ENCODE results near the gene LCP2. TPM values are rescaled to one million over a fixed set of nuclear protein-coding genes. Genes with fewer than 3 reads are reported as not detected.

The LCP2 gene
- polyA plus RNA-seq, 3 donors = 52.0 to 177 (median 89.5) TPM

GRCh38 chr5:170233358-170233892, 64.2 kb downstream of the LCP2 start:
- intact Hi-C loops (cut with micrococcal nuclease) = no loop called here
- no peaks in the 10 kb centered on the region for H3K79me2 ChIP-seq (ENCODE audit: insufficient read depth, low read length)
- Mint-ChIP-seq H3K9me3 (peaks cover 0 to 2% (median 0%) of the 10 kb centered on the region in 7 donors), H3K27me3 (ENCODE audit: low read depth in 3 of 3) (no peaks in the 10 kb centered on the region), H3K4me1 (no peaks in the 10 kb centered on the region), H3K27ac (no peak overlapping the region), H3K36me3 (peaks cover 8 to 13% of the 10 kb centered on the region in 2 donors), H3K4me3 (no peak overlapping the region)
- WGBS (ENCODE audit: insufficient coverage) = 98% methylated on average over 16 of the region's 18 CpGs
- H3K4me2 ChIP-seq (replicated peaks; ENCODE audit: extremely low read depth, low read length, poor library complexity, severe bottlenecking) = no peak overlapping the region
- no peaks in the 10 kb centered on the region for H3K27me3 ChIP-seq (ENCODE audit: control insufficient read depth in 2 of 2, insufficient read depth in 2 of 2, low read length in 2 of 2)
- no peak overlapping the region for H3K4me3 ChIP-seq (replicated peaks in 1 of 3; ENCODE audit: low read depth in 2 of 3, low read length in 3 of 3)
- no peak for TF ChIP-seq CTCF (IDR thresholded peaks at IDR 0.05)
- no peaks in the 10 kb centered on the region for H3K36me3 ChIP-seq (replicated peaks in 1 of 2; ENCODE audit: control insufficient read depth in 1 of 2, insufficient read depth in 2 of 2, low read length in 2 of 2)
- no peak for DNase-seq
- no peaks in the 10 kb centered on the region for H3K4me1 ChIP-seq (ENCODE audit: control insufficient read depth in 1 of 2, insufficient read depth in 2 of 2, low read length in 2 of 2)
- H4K20me1 ChIP-seq (ENCODE audit: insufficient read depth, low read length) = no peaks in the 10 kb centered on the region
- H3K9me3 ChIP-seq (replicated peaks in 1 of 2; ENCODE audit: control insufficient read depth in 1 of 2, insufficient read depth in 1 of 2, low read length in 2 of 2) = no peaks in the 10 kb centered on the region
- H3K9ac ChIP-seq (ENCODE audit: insufficient read depth, low read length, poor library complexity, severe bottlenecking) = no peak overlapping the region
- no peak overlapping the region for H3K27ac ChIP-seq (ENCODE audit: low read depth in 1 of 2, low read length in 2 of 2)
- no peak overlapping the region for H2AFZ ChIP-seq (ENCODE audit: insufficient read depth, low read depth, low read length, poor library complexity, severe bottlenecking)

GRCh38 chr5:170232786-170233185, 64.8 kb downstream of the LCP2 start, which contains the start of gene C5orf58:
Gene C5orf58, plus strand, starts transcription at chr5:170232985. Its CDS starts 1,992 bp downstream, at chr5:170234977.
- Histone ChIP-seq H3K27me3 (ENCODE audit: control insufficient read depth in 2 of 2, insufficient read depth in 2 of 2, low read length in 2 of 2) (no peaks in the 10 kb centered on the region), H3K36me3 (replicated peaks in 1 of 2; ENCODE audit: control insufficient read depth in 1 of 2, insufficient read depth in 2 of 2, low read length in 2 of 2) (no peaks in the 10 kb centered on the region), H3K79me2 (ENCODE audit: insufficient read depth, low read length) (no peaks in the 10 kb centered on the region), H2AFZ (ENCODE audit: insufficient read depth, low read depth, low read length, poor library complexity, severe bottlenecking) (no peak within 1 kb of the TSS), H3K9ac (ENCODE audit: insufficient read depth, low read length, poor library complexity, severe bottlenecking) (no peak within 1 kb of the TSS), H3K4me3 (replicated peaks in 1 of 3; ENCODE audit: low read depth in 2 of 3, low read length in 3 of 3) (no peak within 1 kb of the TSS), H3K27ac (ENCODE audit: low read depth in 1 of 2, low read length in 2 of 2) (no peak within 1 kb of the TSS), H4K20me1 (ENCODE audit: insufficient read depth, low read length) (no peaks in the 10 kb centered on the region), H3K4me1 (ENCODE audit: control insufficient read depth in 1 of 2, insufficient read depth in 2 of 2, low read length in 2 of 2) (no peaks in the 10 kb centered on the region), H3K4me2 (replicated peaks; ENCODE audit: extremely low read depth, low read length, poor library complexity, severe bottlenecking) (no peak within 1 kb of the TSS), H3K9me3 (replicated peaks in 1 of 2; ENCODE audit: control insufficient read depth in 1 of 2, insufficient read depth in 1 of 2, low read length in 2 of 2) (no peaks in the 10 kb centered on the region)
- Mint-ChIP-seq H3K9me3 (peaks cover 0 to 2% (median 0%) of the 10 kb centered on the region in 7 donors), H3K27me3 (ENCODE audit: low read depth in 3 of 3) (no peaks in the 10 kb centered on the region), H3K27ac (no peak within 1 kb of the TSS), H3K36me3 (peaks cover 8 to 11% of the 10 kb centered on the region in 2 donors), H3K4me3 (no peak within 1 kb of the TSS), H3K4me1 (no peaks in the 10 kb centered on the region)
- WGBS (ENCODE audit: insufficient coverage) = 98% methylated on average over 18 of the region's 27 CpGs
- TF ChIP-seq CTCF (IDR thresholded peaks at IDR 0.05) = no peak
- DNase-seq = no peak
- intact Hi-C loops (cut with micrococcal nuclease) = no loop called here
